OCI-LY3 (cell line): ENCODE measurements around the gene SLC6A6.

Source experiments
- CTCF ChIP-seq: fragments of 200-600, 300-600 bp; sonication (generic); IDR thresholded peaks from 2 replicates; pipeline ENCODE4 v1.5.1; 2014; ENCODE audit warnings: antibody characterized with exemption, low read length, low read depth
- EZH2phosphoT487 ChIP-seq: fragments of 200-600 bp; shearing (Covaris generic); IDR thresholded peaks from 2 replicates; pipeline ENCODE4 v1.6.1; 2018; ENCODE audit warnings: antibody characterized with exemption, mixed run types, low read depth

DNA sequence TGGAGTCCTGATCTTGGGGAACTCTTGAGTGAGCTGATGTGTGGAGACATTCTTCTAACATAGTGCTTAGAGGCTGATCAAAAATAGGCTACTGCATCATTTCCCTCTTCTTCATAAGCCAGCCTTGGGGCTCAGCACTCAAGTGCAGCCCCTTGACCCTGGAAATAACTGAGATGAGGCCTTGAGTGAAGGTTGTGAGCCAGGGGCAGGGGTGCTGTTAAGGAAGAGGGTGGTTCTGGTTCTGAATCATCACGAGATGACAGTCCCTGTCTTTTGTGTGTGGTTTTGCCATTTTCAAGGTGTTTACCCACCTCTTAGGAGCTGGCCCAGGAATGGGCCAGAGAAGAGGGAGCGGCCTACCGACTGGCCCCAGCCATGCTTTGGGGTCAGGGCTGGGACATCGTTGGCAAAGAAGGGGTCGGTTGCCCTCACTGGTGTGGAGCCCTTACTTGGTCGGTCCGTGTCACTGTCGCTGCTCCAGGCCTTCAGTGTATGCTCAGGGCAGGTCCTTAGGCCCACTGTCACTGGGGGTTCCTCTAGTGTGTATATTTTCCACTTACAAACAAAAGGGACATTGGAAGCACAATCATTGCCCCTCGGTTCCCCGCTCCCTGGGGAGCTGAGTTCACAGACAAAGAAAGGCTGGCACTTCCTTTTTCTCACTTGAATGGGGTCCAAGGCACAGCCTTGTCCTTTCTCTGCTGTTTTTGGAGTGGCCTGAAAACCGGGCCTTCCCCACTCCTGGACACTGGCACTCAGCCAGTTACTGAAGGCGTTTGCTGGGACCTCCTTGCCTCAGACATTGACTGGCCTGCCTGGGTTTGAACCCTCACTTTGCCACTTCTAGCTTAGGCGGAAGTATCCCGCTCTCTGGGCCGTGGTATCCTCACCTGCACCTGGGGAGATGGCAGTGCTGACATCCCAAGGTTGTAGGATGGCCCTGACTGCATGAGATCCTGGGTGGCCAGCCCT lies 46.6 kb downstream of the SLC6A6 start:
- TF ChIP-seq CTCF (no peak), EZH2phosphoT487 (no peak)
